Nephron progenitor cell (in vitro differentiated cells): Measurements from ENCODE around the gene UMAD1.

Experiments
- DNase-seq: peaks from one replicate; pipeline ENCODE4 v3.0.0; 2021
- H3K27ac Mint-ChIP-seq: 2 replicates; pipeline ENCODE4 v1.8.0; 2021; ENCODE audit warnings: mild to moderate bottlenecking, moderate library complexity, mixed read lengths
- H3K27me3 Mint-ChIP-seq: 2 replicates; pipeline ENCODE4 v1.8.0; 2021; ENCODE audit warnings: mild to moderate bottlenecking, low read depth, mixed read lengths; ENCODE audit not compliant: poor library complexity
- H3K36me3 Mint-ChIP-seq: 2 replicates; pipeline ENCODE4 v1.8.0; 2021; ENCODE audit warnings: low read depth, mixed read lengths
- H3K4me1 Mint-ChIP-seq: 2 replicates; pipeline ENCODE4 v1.8.0; 2021; ENCODE audit warnings: mixed read lengths
- H3K4me3 Mint-ChIP-seq: 2 replicates; pipeline ENCODE4 v1.8.0; 2021; ENCODE audit warnings: mild to moderate bottlenecking, moderate library complexity, mixed read lengths
- H3K9me3 Mint-ChIP-seq: 2 replicates; pipeline ENCODE4 v1.8.0; 2021; ENCODE audit warnings: mild to moderate bottlenecking, moderate library complexity, mixed read lengths
- TF ChIP-seq, protein P1 (sequence below): fragments of 200-600 bp; sonication (generic); IDR thresholded peaks from 2 replicates; pipeline ENCODE4 v1.5.0; 2021; ENCODE audit warnings: antibody characterized with exemption

UMAD1 gene

DNA sequence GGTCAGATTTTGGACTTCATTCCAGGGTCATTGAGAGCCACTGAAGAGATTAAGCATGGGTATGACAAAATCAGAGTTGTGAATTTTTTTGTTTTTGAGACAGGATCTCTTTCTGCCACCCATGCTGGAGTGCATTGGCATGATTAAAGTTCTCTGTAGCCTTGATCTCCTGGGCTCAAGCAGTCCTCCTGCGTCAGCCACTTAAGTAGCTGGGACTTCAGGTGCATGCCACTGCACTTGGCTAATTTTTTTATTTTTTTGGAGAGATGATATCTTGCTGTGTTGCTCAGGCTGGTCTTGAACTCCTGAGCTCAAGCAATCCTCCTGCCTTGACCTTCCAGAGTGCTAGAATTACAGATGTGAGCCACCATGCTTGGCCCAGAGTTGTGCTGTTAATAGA lies 275.5 kb downstream of the UMAD1 start:
- peaks cover 8% of the 10 kb centered on the region for H3K27me3 Mint-ChIP-seq

DNA sequence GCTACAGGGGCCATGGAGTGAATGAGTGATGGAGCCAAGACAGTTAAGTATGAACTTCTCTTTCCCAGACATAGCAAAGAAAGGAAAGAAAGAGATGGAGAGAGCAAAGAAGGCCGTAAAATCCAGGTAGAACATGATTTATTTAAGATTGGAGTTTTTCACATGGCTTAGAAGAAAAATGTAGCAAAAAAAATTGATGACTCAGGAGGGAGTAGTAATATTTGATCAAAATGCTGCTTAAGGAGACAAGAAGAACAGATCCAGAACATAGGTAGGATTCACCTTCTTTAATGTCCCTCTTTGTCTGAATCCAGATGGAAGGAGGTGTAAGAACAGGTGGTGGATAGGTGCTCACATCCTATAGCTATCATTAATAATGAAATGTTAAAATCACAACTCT lies 277.0 kb downstream of the UMAD1 start:
- H3K4me3 Mint-ChIP-seq: no peak overlapping the region
- no peak for DNase-seq
- H3K27me3 Mint-ChIP-seq: peaks cover 4% of the 10 kb centered on the region
- TF ChIP-seq, protein P1, sequence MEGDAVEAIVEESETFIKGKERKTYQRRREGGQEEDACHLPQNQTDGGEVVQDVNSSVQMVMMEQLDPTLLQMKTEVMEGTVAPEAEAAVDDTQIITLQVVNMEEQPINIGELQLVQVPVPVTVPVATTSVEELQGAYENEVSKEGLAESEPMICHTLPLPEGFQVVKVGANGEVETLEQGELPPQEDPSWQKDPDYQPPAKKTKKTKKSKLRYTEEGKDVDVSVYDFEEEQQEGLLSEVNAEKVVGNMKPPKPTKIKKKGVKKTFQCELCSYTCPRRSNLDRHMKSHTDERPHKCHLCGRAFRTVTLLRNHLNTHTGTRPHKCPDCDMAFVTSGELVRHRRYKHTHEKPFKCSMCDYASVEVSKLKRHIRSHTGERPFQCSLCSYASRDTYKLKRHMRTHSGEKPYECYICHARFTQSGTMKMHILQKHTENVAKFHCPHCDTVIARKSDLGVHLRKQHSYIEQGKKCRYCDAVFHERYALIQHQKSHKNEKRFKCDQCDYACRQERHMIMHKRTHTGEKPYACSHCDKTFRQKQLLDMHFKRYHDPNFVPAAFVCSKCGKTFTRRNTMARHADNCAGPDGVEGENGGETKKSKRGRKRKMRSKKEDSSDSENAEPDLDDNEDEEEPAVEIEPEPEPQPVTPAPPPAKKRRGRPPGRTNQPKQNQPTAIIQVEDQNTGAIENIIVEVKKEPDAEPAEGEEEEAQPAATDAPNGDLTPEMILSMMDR: no peak
- H3K4me1 Mint-ChIP-seq: peaks cover 10% of the 10 kb centered on the region
- no peak overlapping the region for H3K27ac Mint-ChIP-seq
- no peaks in the 10 kb centered on the region for H3K9me3 Mint-ChIP-seq
- H3K36me3 Mint-ChIP-seq: no peaks in the 10 kb centered on the region

More for the DNA sequence above, 275.5 kb downstream of the UMAD1 start:
- TF ChIP-seq, protein P1: no peak
- no peaks in the 10 kb centered on the region for H3K9me3 Mint-ChIP-seq
- no peaks in the 10 kb centered on the region for H3K36me3 Mint-ChIP-seq
- DNase-seq: no peak
- H3K4me3 Mint-ChIP-seq: no peak overlapping the region
- no peak overlapping the region for H3K27ac Mint-ChIP-seq
- peaks cover 5% of the 10 kb centered on the region for H3K4me1 Mint-ChIP-seq

DNA sequence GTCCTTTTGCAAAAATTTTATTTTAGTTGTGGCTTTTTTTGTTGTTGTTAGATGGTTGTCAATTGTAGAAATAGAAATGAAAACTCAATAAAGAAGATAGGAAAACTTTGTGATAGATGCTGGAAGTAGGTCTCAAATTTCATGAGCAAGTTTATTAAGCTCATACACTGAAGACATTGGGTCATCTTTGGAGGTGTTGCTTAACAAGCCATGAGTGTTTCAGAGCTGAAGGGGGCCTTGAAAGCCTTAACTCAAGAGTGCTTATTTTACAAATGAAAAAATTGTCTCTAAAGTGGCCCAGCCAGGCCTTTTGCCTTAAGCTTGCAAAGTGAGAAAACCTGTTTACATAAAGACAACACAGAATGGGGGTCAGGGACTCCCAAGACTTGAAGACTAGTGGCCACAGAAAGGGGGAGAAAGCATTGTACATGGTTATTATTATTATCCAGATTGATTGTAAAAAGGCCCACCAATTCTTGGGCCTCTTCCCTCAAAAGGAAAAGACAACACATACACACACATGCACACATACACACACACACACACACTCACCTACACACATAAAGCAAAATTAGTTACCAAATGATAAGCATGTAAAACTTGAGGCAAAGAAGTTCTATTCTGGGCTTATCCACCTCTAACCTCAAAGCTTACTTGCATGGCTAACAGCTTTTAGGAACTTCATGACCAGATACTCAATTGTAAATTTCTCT lies 278.3 kb downstream of the UMAD1 start:
- Mint-ChIP-seq H3K36me3 (no peaks in the 10 kb centered on the region), H3K9me3 (no peaks in the 10 kb centered on the region), H3K4me1 (peaks cover 10% of the 10 kb centered on the region), H3K4me3 (no peak overlapping the region), H3K27me3 (peaks cover 4% of the 10 kb centered on the region), H3K27ac (no peak overlapping the region)
- DNase-seq: no peak
- TF ChIP-seq, protein P1: no peak

DNA sequence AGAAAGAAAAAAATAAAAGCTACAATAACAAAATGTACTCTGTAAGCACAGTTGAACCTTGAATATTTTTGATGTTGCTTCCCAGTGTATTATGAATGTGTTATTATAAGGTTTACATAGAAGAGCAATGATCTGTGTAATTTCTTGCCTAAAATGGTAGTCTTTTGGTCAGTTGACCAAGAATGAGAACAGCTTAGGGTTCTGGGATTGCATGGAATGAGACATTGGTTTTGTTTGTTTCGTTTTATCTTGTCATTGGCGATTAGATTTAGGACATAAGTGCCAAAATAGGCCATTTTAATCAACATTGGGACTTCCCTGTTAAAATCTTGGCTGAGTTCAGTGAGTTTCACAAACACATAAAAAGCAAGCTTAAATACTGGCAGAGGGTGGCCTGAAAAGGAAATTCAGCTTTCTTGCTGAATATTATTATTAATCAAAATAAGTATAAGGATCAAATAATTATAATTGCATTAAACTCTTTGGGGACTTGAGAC lies 278.9 kb downstream of the UMAD1 start:
- TF ChIP-seq, protein P1: no peak
- no peaks in the 10 kb centered on the region for H3K36me3 Mint-ChIP-seq
- H3K4me1 Mint-ChIP-seq: peaks cover 10% of the 10 kb centered on the region
- no peak for DNase-seq
- no peaks in the 10 kb centered on the region for H3K9me3 Mint-ChIP-seq
- H3K27ac Mint-ChIP-seq: no peak overlapping the region
- no peak overlapping the region for H3K4me3 Mint-ChIP-seq
- H3K27me3 Mint-ChIP-seq: peaks cover 3% of the 10 kb centered on the region

DNA sequence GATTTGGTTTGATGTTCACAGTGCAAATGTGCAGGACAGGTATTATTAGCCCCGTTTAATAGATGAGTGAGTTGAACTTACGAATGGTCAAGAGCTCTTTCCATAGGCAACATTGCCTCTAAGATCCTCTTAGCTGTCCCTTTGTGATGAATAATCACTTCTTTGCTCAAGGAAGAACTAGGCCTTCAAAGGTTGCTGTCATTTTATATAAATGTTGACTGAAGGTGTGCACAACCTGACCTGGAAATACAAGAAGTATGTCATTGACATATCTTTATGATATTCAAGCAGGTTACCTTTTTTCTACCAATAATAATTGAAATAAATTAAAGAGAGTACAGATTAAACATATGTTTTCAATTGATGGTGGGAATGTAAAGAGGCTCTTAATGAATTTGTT lies 279.5 kb downstream of the UMAD1 start:
- no peaks in the 10 kb centered on the region for H3K36me3 Mint-ChIP-seq
- TF ChIP-seq, protein P1: no peak
- H3K4me3 Mint-ChIP-seq: no peak overlapping the region
- peaks cover 10% of the 10 kb centered on the region for H3K4me1 Mint-ChIP-seq
- H3K9me3 Mint-ChIP-seq: no peaks in the 10 kb centered on the region
- no peak for DNase-seq
- H3K27me3 Mint-ChIP-seq: no peaks in the 10 kb centered on the region
- no peak overlapping the region for H3K27ac Mint-ChIP-seq

DNA sequence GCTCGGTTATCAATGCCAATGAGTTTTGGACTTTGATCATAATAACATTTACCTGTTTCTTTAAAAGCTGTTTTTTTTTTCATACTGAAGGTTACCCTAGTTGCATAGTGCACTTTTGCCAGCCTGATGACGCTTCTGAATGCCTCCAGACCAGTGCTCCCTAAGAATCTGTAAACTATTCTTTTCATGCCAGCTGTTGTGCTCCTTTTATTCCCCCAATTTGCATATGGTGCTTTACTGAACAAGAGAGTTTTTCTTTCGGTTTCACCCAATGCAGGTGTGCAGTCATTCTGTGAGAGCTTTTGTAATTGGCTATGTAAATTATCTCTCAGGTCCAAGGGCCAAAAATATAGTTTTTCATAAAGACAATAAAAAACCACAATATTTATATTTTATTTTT lies 279.9 kb downstream of the UMAD1 start:
- H3K4me3 Mint-ChIP-seq: no peak overlapping the region
- H3K27ac Mint-ChIP-seq: no peak overlapping the region
- no peaks in the 10 kb centered on the region for H3K36me3 Mint-ChIP-seq
- DNase-seq: no peak
- H3K9me3 Mint-ChIP-seq: no peaks in the 10 kb centered on the region
- no peaks in the 10 kb centered on the region for H3K27me3 Mint-ChIP-seq
- H3K4me1 Mint-ChIP-seq: peaks cover 10% of the 10 kb centered on the region
- TF ChIP-seq, protein P1: no peak
